Hepatocyte (in vitro differentiated cells): ENCODE data around the gene ZNF322. TPM values are rescaled to one million over a fixed set of nuclear protein-coding genes. Genes with fewer than 3 reads are reported as not detected.

Source experiments
- DNase-seq: peaks from one replicate; pipeline ENCODE4 v3.0.0-alpha.2; 2016; ENCODE audit warnings: low spot score
- H2AFZ ChIP-seq: fragments of 200-600 bp; sonication (generic); 2 replicates; pipeline ENCODE4 v1.6.0; 2016; ENCODE audit warnings: antibody characterized with exemption, mild to moderate bottlenecking
- H3K27ac ChIP-seq: fragments of 200-600 bp; sonication (generic); 2 replicates; pipeline ENCODE4 v1.5.1; 2016; ENCODE audit warnings: mild to moderate bottlenecking
- H3K27me3 ChIP-seq: fragments of 200-600 bp; sonication (generic); 2 replicates; pipeline ENCODE4 v1.6.1; 2016
- H3K36me3 ChIP-seq: fragments of 200-600 bp; sonication (generic); replicated peaks from 2 replicates; pipeline ENCODE4 v1.5.1; 2016; ENCODE audit warnings: low read depth; ENCODE audit not compliant: insufficient read depth
- H3K4me1 ChIP-seq: fragments of 200-600 bp; sonication (generic); 2 replicates; pipeline ENCODE4 v1.5.1; 2016; ENCODE audit warnings: mild to moderate bottlenecking, moderate library complexity; ENCODE audit not compliant: insufficient read depth
- H3K4me2 ChIP-seq: fragments of 200-600 bp; sonication (generic); 2 replicates; pipeline ENCODE4 v1.6.0; 2016
- H3K4me3 ChIP-seq: fragments of 200-600 bp; sonication (generic); 2 replicates; pipeline ENCODE4 v1.5.1; 2016; ENCODE audit warnings: mild to moderate bottlenecking
- H3K79me2 ChIP-seq: fragments of 200-600 bp; sonication (generic); 2 replicates; pipeline ENCODE4 v1.6.0; 2017; ENCODE audit warnings: mild to moderate bottlenecking
- H3K9me2 ChIP-seq: fragments of 200-600 bp; sonication (generic); replicated peaks from 2 replicates; pipeline ENCODE4 v1.6.0; 2017; ENCODE audit warnings: mild to moderate bottlenecking; ENCODE audit not compliant: insufficient read depth
- H3K9me3 ChIP-seq: fragments of 200-600 bp; sonication (generic); 2 replicates; pipeline ENCODE4 v1.5.1; 2016; ENCODE audit warnings: low read depth, mild to moderate bottlenecking
- H4K20me1 ChIP-seq: fragments of 200-600 bp; sonication (generic); 2 replicates; pipeline ENCODE4 v1.6.0; 2016; ENCODE audit warnings: mild to moderate bottlenecking; ENCODE audit not compliant: insufficient read depth, poor library complexity, severe bottlenecking
- EZH2 ChIP-seq: fragments of 200-600 bp; sonication (generic); IDR thresholded peaks from 2 replicates; pipeline ENCODE4 v1.6.1; 2016; ENCODE audit warnings: antibody characterized with exemption, mild to moderate bottlenecking, borderline replicate concordance
- EZH2phosphoT487 ChIP-seq: fragments of 200-600 bp; sonication (generic); IDR thresholded peaks from one replicate; pipeline ENCODE4 v1.6.1; 2018; ENCODE audit warnings: antibody characterized with exemption, mild to moderate bottlenecking, low read depth, moderate library complexity; ENCODE audit not compliant: unreplicated experiment, severe bottlenecking
- WGBS: methylation state at CpG from one replicate; pipeline ENCODE4 v1.1.6; 2016; ENCODE audit warnings: low lambda C conversion rate; ENCODE audit errors: missing lambda C conversion rate; 5-methylcytosine and 5-hydroxymethylcytosine counted together
- polyA plus RNA-seq: library from polyadenylated mRNA; unstranded; fragments of >200 nt; fragmentation: Nextera tagmentation; extraction: Ambion mirVana; gene quantifications from 2 replicates; pipeline ENCODE4 v1.2.1, GENCODE V29; 2016
- total RNA-seq: library from RNA; depleted of rRNA; stranded (reverse); fragments of >200 nt; gene quantifications from 2 replicates; pipeline ENCODE4 v1.2.3, GENCODE V29; 2014
- TF ChIP-seq, protein P1 (sequence below): fragments of 200-600 bp; sonication (generic); IDR thresholded peaks from 2 replicates; pipeline ENCODE4 v1.5.1; 2016; ENCODE audit warnings: antibody characterized with exemption, mild to moderate bottlenecking; ENCODE audit not compliant: poor library complexity

ZNF322 gene
- total and polyA plus RNA-seq, 2 experiments from 2014 or later, result 14.3 to 23.6 TPM

DNA sequence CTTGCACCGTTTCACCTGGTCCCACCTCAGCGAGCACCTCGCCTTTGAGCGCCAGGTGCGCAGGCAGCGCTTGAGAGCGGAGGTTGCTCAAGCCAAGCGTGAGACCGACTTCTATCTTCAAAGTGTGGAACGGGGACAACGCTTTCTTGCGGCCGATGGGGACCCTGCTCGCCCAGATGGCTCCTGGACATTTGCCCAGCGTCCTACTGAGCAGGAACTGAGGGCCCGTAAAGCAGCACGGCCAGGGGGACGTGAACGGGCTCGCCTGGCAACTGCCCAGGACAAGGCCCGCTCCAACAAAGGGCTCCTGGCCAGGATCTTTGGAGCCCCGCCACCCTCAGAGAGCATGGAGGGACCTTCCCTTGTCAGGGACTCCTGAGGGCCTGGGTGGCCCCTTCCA, 61.3 kb downstream of the ZNF322 start:
- Histone ChIP-seq H3K79me2 (peaks cover 20% of the 10 kb centered on the region), H2AFZ (no peak overlapping the region), H3K4me2 (peak overlapping the region; percentile 94), H3K27ac (no peak overlapping the region), H3K9me3 (no peaks in the 10 kb centered on the region), H3K27me3 (peaks cover 15% of the 10 kb centered on the region), H3K36me3 (no peaks in the 10 kb centered on the region), H3K4me3 (no peak overlapping the region), H4K20me1 (no peaks in the 10 kb centered on the region), H3K4me1 (peaks cover 6% of the 10 kb centered on the region), H3K9me2 (no peaks in the 10 kb centered on the region)
- DNase-seq, result no peak
- TF ChIP-seq EZH2 (no peak), EZH2phosphoT487 (no peak)
- TF ChIP-seq, protein P1, sequence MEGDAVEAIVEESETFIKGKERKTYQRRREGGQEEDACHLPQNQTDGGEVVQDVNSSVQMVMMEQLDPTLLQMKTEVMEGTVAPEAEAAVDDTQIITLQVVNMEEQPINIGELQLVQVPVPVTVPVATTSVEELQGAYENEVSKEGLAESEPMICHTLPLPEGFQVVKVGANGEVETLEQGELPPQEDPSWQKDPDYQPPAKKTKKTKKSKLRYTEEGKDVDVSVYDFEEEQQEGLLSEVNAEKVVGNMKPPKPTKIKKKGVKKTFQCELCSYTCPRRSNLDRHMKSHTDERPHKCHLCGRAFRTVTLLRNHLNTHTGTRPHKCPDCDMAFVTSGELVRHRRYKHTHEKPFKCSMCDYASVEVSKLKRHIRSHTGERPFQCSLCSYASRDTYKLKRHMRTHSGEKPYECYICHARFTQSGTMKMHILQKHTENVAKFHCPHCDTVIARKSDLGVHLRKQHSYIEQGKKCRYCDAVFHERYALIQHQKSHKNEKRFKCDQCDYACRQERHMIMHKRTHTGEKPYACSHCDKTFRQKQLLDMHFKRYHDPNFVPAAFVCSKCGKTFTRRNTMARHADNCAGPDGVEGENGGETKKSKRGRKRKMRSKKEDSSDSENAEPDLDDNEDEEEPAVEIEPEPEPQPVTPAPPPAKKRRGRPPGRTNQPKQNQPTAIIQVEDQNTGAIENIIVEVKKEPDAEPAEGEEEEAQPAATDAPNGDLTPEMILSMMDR, result no peak
- 99% methylated on average over 22 of the region's 22 CpGs for WGBS

DNA sequence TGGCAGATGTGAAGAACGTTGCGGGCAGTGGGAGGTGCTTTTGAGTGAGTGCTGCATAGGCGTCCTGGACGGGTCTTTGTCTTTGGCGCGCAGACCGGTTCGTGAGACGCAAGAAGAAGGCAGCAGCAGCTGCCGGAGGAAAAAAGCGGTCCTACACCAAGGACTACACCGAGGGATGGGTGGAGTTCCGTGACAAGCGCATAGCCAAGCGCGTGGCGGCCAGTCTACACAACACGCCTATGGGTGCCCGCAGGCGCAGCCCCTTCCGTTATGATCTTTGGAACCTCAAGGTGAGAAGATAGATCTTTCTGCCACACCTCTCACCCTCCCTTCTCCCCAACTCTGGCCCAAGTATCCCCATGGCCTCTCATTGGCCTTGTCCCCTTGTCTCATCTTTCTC, 61.7 kb downstream of the ZNF322 start:
- Histone ChIP-seq H3K36me3 (no peaks in the 10 kb centered on the region), H4K20me1 (no peaks in the 10 kb centered on the region), H3K4me1 (peaks cover 6% of the 10 kb centered on the region), H3K9me2 (no peaks in the 10 kb centered on the region), H3K4me2 (peak overlapping the region; percentile 94), H3K27me3 (peaks cover 19% of the 10 kb centered on the region), H3K9me3 (no peaks in the 10 kb centered on the region), H3K27ac (no peak overlapping the region), H2AFZ (no peak overlapping the region), H3K4me3 (peak overlapping the region; percentile 74), H3K79me2 (peaks cover 20% of the 10 kb centered on the region)
- TF ChIP-seq, protein P1, result no peak
- TF ChIP-seq EZH2 (no peak), EZH2phosphoT487 (no peak)
- 79% methylated on average over 21 of the region's 21 CpGs for whole genome bisulfite sequencing
- no peak for DNase-seq

DNA sequence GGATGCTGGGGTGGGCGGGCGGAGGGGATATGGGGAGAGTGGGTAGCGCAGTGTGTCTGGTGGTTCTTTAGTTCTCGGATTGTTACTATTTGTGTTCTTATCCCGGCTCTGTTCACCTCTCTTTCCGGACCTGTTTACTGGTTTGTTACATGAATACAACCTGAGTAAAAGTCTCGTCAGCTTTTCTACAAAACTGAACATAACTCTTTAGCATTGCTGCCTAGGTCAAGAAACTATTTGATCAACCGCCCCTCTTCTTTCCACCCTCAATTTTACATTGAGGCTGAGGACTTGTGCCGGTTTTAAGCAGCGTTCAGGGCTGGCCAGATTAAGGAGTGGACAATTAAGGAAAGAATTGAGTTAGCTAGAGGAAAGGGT, 62.2 kb downstream of the ZNF322 start:
- Histone ChIP-seq H3K27me3 (peaks cover 24% of the 10 kb centered on the region), H3K79me2 (peaks cover 20% of the 10 kb centered on the region), H3K27ac (peak overlapping the region; percentile 82), H3K4me2 (peak overlapping the region; percentile 94), H3K36me3 (no peaks in the 10 kb centered on the region), H3K9me3 (no peaks in the 10 kb centered on the region), H4K20me1 (no peaks in the 10 kb centered on the region), H2AFZ (peak overlapping the region; percentile 77), H3K4me3 (peak overlapping the region; percentile 74), H3K4me1 (peaks cover 6% of the 10 kb centered on the region), H3K9me2 (no peaks in the 10 kb centered on the region)
- DNase-seq, result no peak
- WGBS, result 18% methylated on average over 10 of the region's 10 CpGs
- TF ChIP-seq EZH2phosphoT487 (no peak), EZH2 (no peak)
- TF ChIP-seq, protein P1, result no peak
